Adrenal gland (tissue), 12 donors: ENCODE results near the gene IL4R. TPM values are rescaled to one million over a fixed set of nuclear protein-coding genes. Genes with fewer than 3 reads are reported as not detected.

Experiments
- DNase-seq, 7 donors: peaks; one replicate each; pipeline ENCODE4 v3.0.0-alpha.2; 2019 to 2020
- H3K27ac ChIP-seq, 5 donors: fragments of 200-600 bp; sonication (generic) in 4 of 5; 1 replicate in 3 of 5; 2 replicates in 2 of 5; pipeline versions ENCODE4 v1.5.1 to v1.8.0; 2016 to 2020; ENCODE audit warnings: mild to moderate bottlenecking in 1 of 5
- H3K27me3 ChIP-seq: fragments of 200-600 bp; 2 replicates; pipeline ENCODE4 v1.8.0; 2021
- H3K36me3 ChIP-seq, 2 donors: fragments of 200-600 bp; replicated peaks in 1 of 2; 1 replicate in 1 of 2; 2 replicates in 1 of 2; pipeline versions ENCODE4 v1.5.1 to v1.8.0; 2018 to 2022
- H3K4me1 ChIP-seq, 2 donors: fragments of 200-600 bp; replicated peaks in 1 of 2; 1 replicate in 1 of 2; 2 replicates in 1 of 2; pipeline versions ENCODE4 v1.5.1 to v1.8.0; 2018 to 2021
- H3K4me3 ChIP-seq, 4 donors: fragments of 200-600 bp; sonication (generic) in 3 of 4; one replicate each; pipeline ENCODE4 v1.5.1; 2016 to 2018
- H3K9me3 ChIP-seq, 3 donors: fragments of 200-600 bp; sonication (generic) in 1 of 3; replicated peaks in 1 of 3; 1 replicate in 2 of 3; 2 replicates in 1 of 3; pipeline versions ENCODE4 v1.5.1 to v1.8.0; 2016 to 2021
- CTCF ChIP-seq, 6 experiments: fragments of 450-650 bp in 4 of 6; fragments of 200-600 bp in 2 of 6; sonication (generic) in 1 of 6; IDR thresholded peaks; 1 replicate in 5 of 6; 2 replicates in 1 of 6; pipeline versions ENCODE4 v1.5.1 to v1.8.0; 2016 to 2021; ENCODE audit warnings: antibody characterized with exemption in 6 of 6, mild to moderate bottlenecking in 2 of 6, moderate library complexity in 1 of 6
- POLR2A ChIP-seq, 2 donors: fragments of 450-650 bp; IDR thresholded peaks; one replicate each; pipeline ENCODE4 v1.6.1; 2017; ENCODE audit warnings: antibody characterized with exemption in 2 of 2, mild to moderate bottlenecking in 2 of 2, moderate library complexity in 1 of 2
- WGBS, 4 donors: extraction: QIAGEN DNeasy Blood & Tissue Kit in 2 of 4; methylation state at CpG; one replicate each; pipeline versions ENCODE4 v1.1.5 to v1.1.7; 2013 to 2017; 5-methylcytosine and 5-hydroxymethylcytosine counted together
- intact Hi-C, 2 donors: fragments of 100-400 bp; cut with DNase I; formaldehyde crosslinking; loops; one replicate each; pipeline versions ENCODE4 v1.14.1 to v1.15.0; 2022 to 2023
- polyA plus RNA-seq, 3 donors: library from polyadenylated mRNA; stranded (reverse); fragments of 200-250 nt in 2 of 3; fragments of 350-450 nt in 1 of 3; fragmentation: Illumina TruSeq in 1 of 3; extraction: RNeasy Lipid Tissue Mini Kit (QIAGEN cat#74804) in 1 of 3; gene quantifications; one replicate each; pipeline ENCODE4 v1.2.3, GENCODE V29; 2013 to 2014
- total RNA-seq, 9 donors: library from RNA; depleted of rRNA in 4 of 9; stranded (reverse); fragments of >200 nt in 4 of 9; fragments of 120-200 nt in 1 of 9; fragmentation: NEBNext Ultra II Directional in 1 of 9; extraction: Animal tissue kit (Norgen Biotek cat#: 25700) in 1 of 9; gene quantifications; one replicate each; pipeline versions ENCODE4 v1.1.0 to v1.2.4, GENCODE V29; 2013 to 2023
- donor health status: healthy with polysubstance abuse.
- donor health status: Bipolar disorder and iron deficiency.
- donor health status: DM: yes; HTN: yes; CAD: no.
- donor health status: DM: no; HTN: no; CAD: no.
- donor health status: DM: no; HTN: no; CAD: no.
- donor health status: DM: yes; HTN: yes; CAD: no.

IL4R gene
- total and polyA plus RNA-seq, 12 donors: 3.1 to 142 (median 50.0) TPM

- TF ChIP-seq CTCF (IDR thresholded peaks at IDR 0.05) (no peak), POLR2A (IDR thresholded peaks at IDR 0.05) (no peak)
- Histone ChIP-seq H3K4me3 (no peak overlapping the region), H3K4me1 (peaks cover 60 to 94% of the 10 kb centered on the region in 2 donors), H3K9me3 (no peaks in the 10 kb centered on the region), H3K36me3 (no peaks in the 10 kb centered on the region), H3K27me3 (no peaks in the 10 kb centered on the region), H3K27ac (peak overlapping the region in 3 of 5 donors; percentile 57 to 95 (median 65))
- intact Hi-C loops: no loop called here
- DNase-seq: peak in 1 of 7 donors; percentile 10
- 83 to 91% (median 89%) methylated on average over 9 of the region's 9 CpGs for WGBS, 4 donors
Observed at GRCh38 chr16:27322858-27323780, 9.3 kb downstream of the IL4R start.

- H3K9me3 ChIP-seq: no peaks in the 10 kb centered on the region
- TF ChIP-seq POLR2A (IDR thresholded peaks at IDR 0.05) (no peak), CTCF (IDR thresholded peaks at IDR 0.05) (no peak)
- WGBS, 4 donors: 56 to 72% (median 64%) methylated on average over 9 to 13 of the region's 13 CpGs
- H3K4me1 ChIP-seq: peaks cover 61 to 94% of the 10 kb centered on the region in 2 donors
- H3K27ac ChIP-seq: peak overlapping the region in 3 of 5 donors; percentile 57 to 95 (median 65)
- peak in 4 of 7 donors; percentile 62 to 88 (median 78) for DNase-seq
- H3K4me3 ChIP-seq: no peak overlapping the region
- no peaks in the 10 kb centered on the region for H3K36me3 ChIP-seq
- intact Hi-C loops: no loop called here
- no peaks in the 10 kb centered on the region for H3K27me3 ChIP-seq
Observed at GRCh38 chr16:27323781-27324561, 10.2 kb downstream of the IL4R start.

- intact Hi-C loops: no loop called here
Observed at GRCh38 chr16:27324851-27325301, 11.1 kb downstream of the IL4R start.

More at GRCh38 chr16:27324851-27325301, 11.1 kb downstream of the IL4R start:
- H3K36me3 ChIP-seq: no peaks in the 10 kb centered on the region
- no peaks in the 10 kb centered on the region for H3K27me3 ChIP-seq
- DNase-seq: peak in 1 of 7 donors; percentile 68
- no peak overlapping the region for H3K4me3 ChIP-seq
- 83 to 93% (median 90%) methylated on average over 12 of the region's 12 CpGs for WGBS, 4 donors
- TF ChIP-seq CTCF (IDR thresholded peaks at IDR 0.05) (no peak), POLR2A (IDR thresholded peaks at IDR 0.05) (no peak)
- H3K9me3 ChIP-seq: no peaks in the 10 kb centered on the region
- peak overlapping the region; percentile 8 to 95 (median 65) for H3K27ac ChIP-seq
- peaks cover 70 to 96% of the 10 kb centered on the region in 2 donors for H3K4me1 ChIP-seq
